Activated gamma-delta T cell (primary cell): Measurements from ENCODE around the gene NEU1.
"Not testable (repeated sequence)": the region's sequence is repeated elsewhere in the genome, so short reads cannot be mapped to it uniquely, and the experiment has no call there.

Source experiments
- DNase-seq: peaks from one replicate; lab custom pipeline; 2025; lab: John Stamatoyannopoulos, UW

Gene NEU1

GRCh38 chr6:31874084-31874670 lies 11.6 kb upstream of the NEU1 start:
- no peak for DNase-seq

- no peak for DNase-seq
These were observed 8.5 kb upstream of the NEU1 start for GRCh38 chr6:31871046-31871659.

- DNase-seq: no peak
These were observed 7.8 kb upstream of the NEU1 start for GRCh38 chr6:31870385-31870921.

- no peak for DNase-seq
These were observed 6.7 kb upstream of the NEU1 start for GRCh38 chr6:31869343-31869742.

GRCh38 chr6:31868658-31868971 lies 6.0 kb upstream of the NEU1 start:
- DNase-seq: not testable (repeated sequence)

GRCh38 chr6:31865205-31866118 lies 2.8 kb upstream of the NEU1 start:
- no peak for DNase-seq

- DNase-seq: no peak
These were observed 2.2 kb upstream of the NEU1 start for GRCh38 chr6:31864818-31865204.

- not testable (repeated sequence) for DNase-seq
These were observed 1.5 kb upstream of the NEU1 start for GRCh38 chr6:31864123-31864562.

GRCh38 chr6:31861919-31862343 lies 690 bp downstream of the NEU1 start:
- DNase-seq: no peak

- DNase-seq: no peak
These were observed 1.5 kb downstream of the NEU1 start for GRCh38 chr6:31861150-31861549.

- DNase-seq: no peak
These were observed 2.3 kb downstream of the NEU1 start for GRCh38 chr6:31860349-31860748.

GRCh38 chr6:31859923-31860322 lies 2.7 kb downstream of the NEU1 start:
- no peak for DNase-seq

GRCh38 chr6:31858707-31859106 lies 3.9 kb downstream of the NEU1 start:
- no peak for DNase-seq

GRCh38 chr6:31857774-31858173 lies 4.8 kb downstream of the NEU1 start:
- DNase-seq: not testable (repeated sequence)

GRCh38 chr6:31851980-31852718 lies 10.5 kb downstream of the NEU1 start:
- DNase-seq: not testable (repeated sequence)

- DNase-seq: no peak
These were observed 11.2 kb downstream of the NEU1 start for GRCh38 chr6:31851485-31851832.

GRCh38 chr6:31850765-31851484 lies 11.7 kb downstream of the NEU1 start:
- no peak for DNase-seq

GRCh38 chr6:31847276-31847978 lies 15.2 kb downstream of the NEU1 start:
- DNase-seq: no peak

GRCh38 chr6:31844507-31844906 lies 18.1 kb downstream of the NEU1 start:
- DNase-seq: no peak

- DNase-seq: no peak
These were observed 20.6 kb downstream of the NEU1 start for GRCh38 chr6:31842053-31842452.

GRCh38 chr6:31839779-31840126 lies 22.9 kb downstream of the NEU1 start:
- DNase-seq: not testable (repeated sequence)
